Gastrocnemius medialis (tissue), 4 donors: ENCODE results near the gene ATXN7L1. TPM values are rescaled to one million over a fixed set of nuclear protein-coding genes. Genes with fewer than 3 reads are reported as not detected.
"Not testable (repeated sequence)": the region's sequence is repeated elsewhere in the genome, so short reads cannot be mapped to it uniquely, and the experiment has no call there.

ENCODE experiments used
- ATAC-seq, 2 donors: fragments of 150-250 bp; one replicate each; pipeline ENCODE4 v1.9.1; 2016
- DNase-seq, 2 donors: peaks; one replicate each; pipeline ENCODE4 v3.0.0-alpha.2; 2019
- H3K27ac ChIP-seq, 4 donors: fragments of 200-600 bp; sonication (generic); 1 replicate in 1 of 4; 2 replicates in 3 of 4; pipeline ENCODE4 v1.5.1; 2016 to 2018; ENCODE audit warnings: mild to moderate bottlenecking in 2 of 4, moderate library complexity in 1 of 4
- H3K27me3 ChIP-seq, 3 donors: fragments of 200-600 bp; sonication (generic) in 2 of 3; 1 replicate in 1 of 3; 2 replicates in 2 of 3; pipeline versions ENCODE4 v1.5.1 to v1.6.0; 2016 to 2019; ENCODE audit warnings: mild to moderate bottlenecking in 1 of 3, moderate library complexity in 1 of 3
- H3K36me3 ChIP-seq, 2 donors: fragments of 200-600 bp; sonication (generic) in 1 of 2; one replicate each; pipeline ENCODE4 v1.5.1; 2017 to 2018
- H3K4me1 ChIP-seq, 2 donors: fragments of 200-600 bp; sonication (generic) in 1 of 2; one replicate each; pipeline ENCODE4 v1.5.1; 2016 to 2017; ENCODE audit warnings: mild to moderate bottlenecking in 2 of 2
- H3K4me3 ChIP-seq, 4 donors: fragments of 200-600 bp; sonication (generic) in 3 of 4; 1 replicate in 1 of 4; 2 replicates in 3 of 4; pipeline ENCODE4 v1.5.1; 2016 to 2019; ENCODE audit warnings: mild to moderate bottlenecking in 2 of 4
- H3K9me3 ChIP-seq, 3 donors: fragments of 200-600 bp; sonication (generic) in 2 of 3; 1 replicate in 1 of 3; 2 replicates in 2 of 3; pipeline ENCODE4 v1.5.1; 2016 to 2019
- CTCF ChIP-seq, 5 experiments: fragments of 450-650 bp in 3 of 5; fragments of 200-600 bp in 2 of 5; sonication (generic) in 2 of 5; IDR thresholded peaks in 4 of 5; conservative IDR thresholded peaks in 1 of 5; 1 replicate in 4 of 5; 2 replicates in 1 of 5; pipeline ENCODE4 v1.5.1; 2016 to 2019; ENCODE audit warnings: antibody characterized with exemption in 5 of 5, mild to moderate bottlenecking in 3 of 5, moderate library complexity in 3 of 5
- POLR2A ChIP-seq, 2 donors: fragments of 450-650 bp; IDR thresholded peaks; one replicate each; pipeline ENCODE4 v1.6.1; 2017; ENCODE audit warnings: antibody characterized with exemption in 2 of 2, mild to moderate bottlenecking in 2 of 2, moderate library complexity in 2 of 2
- in situ Hi-C, 4 donors: fragments of 200-750 bp; cut with MboI; loops; one replicate each; pipeline versions ENCODE4 v1.15.0 to v1.8.0; 2017; ENCODE audit warnings: low sequenced_read_pairs in 4 of 4
- intact Hi-C: fragments of 100-400 bp; cut with DNase I; formaldehyde crosslinking; loops from one replicate; pipeline ENCODE4 v1.15.1; 2023; ENCODE audit warnings: low total_unique reads
- total RNA-seq, 4 donors: library from RNA; depleted of rRNA; stranded (reverse); fragments of >200 nt; gene quantifications; one replicate each; pipeline versions ENCODE4 v1.1.0 to v1.2.3, GENCODE V29; 2016

The ATXN7L1 gene
- total RNA-seq, 4 donors from 2014 or later: 1.6 to 6.6 (median 4.8) TPM

GRCh38 chr7:105890290-105890997 is 14.0 kb upstream of the ATXN7L1 start:
- Histone ChIP-seq H3K36me3 (no peaks in the 10 kb centered on the region), H3K9me3 (no peaks in the 10 kb centered on the region), H3K27ac (no peak overlapping the region), H3K4me3 (no peak overlapping the region), H3K27me3 (no peaks in the 10 kb centered on the region), H3K4me1 (no peaks in the 10 kb centered on the region)
- no peak for DNase-seq
- in situ Hi-C loops (loop anchor here in 2 of 4 donors (25.0 kb wide), 2 partner anchors 122 to 272 kb away; no protein-coding TSS in a partner anchor), intact Hi-C loops (no loop called here)
- no peak for ATAC-seq
- TF ChIP-seq POLR2A (IDR thresholded peaks at IDR 0.05) (no peak), CTCF (IDR thresholded peaks at IDR 0.05 in 4 of 5, conservative IDR thresholded peaks at IDR 0.05 in 1 of 5) (no peak)

- intact Hi-C loops: no loop called here
- Histone ChIP-seq H3K27me3 (no peaks in the 10 kb centered on the region), H3K4me1 (no peaks in the 10 kb centered on the region), H3K9me3 (no peaks in the 10 kb centered on the region), H3K36me3 (no peaks in the 10 kb centered on the region), H3K27ac (no peak overlapping the region), H3K4me3 (no peak overlapping the region)
- DNase-seq (peak in 1 of 2 donors; percentile 24), ATAC-seq (peak in 1 of 2 donors; percentile 90)
- TF ChIP-seq CTCF (IDR thresholded peaks at IDR 0.05 in 4 of 5, conservative IDR thresholded peaks at IDR 0.05 in 1 of 5): no peak
- TF ChIP-seq POLR2A (IDR thresholded peaks at IDR 0.05): no peak
- in situ Hi-C loops: loop anchor here in 2 of 4 donors (25.0 kb wide), 2 partner anchors 125 to 275 kb away; no protein-coding TSS in a partner anchor
Observed at GRCh38 chr7:105887569-105888189, 11.3 kb upstream of the ATXN7L1 start.

GRCh38 chr7:105886776-105887175 is 10.4 kb upstream of the ATXN7L1 start:
- no peaks in the 10 kb centered on the region for H3K36me3 ChIP-seq
- intact Hi-C loops (no loop called here), in situ Hi-C loops (loop anchor here in 2 of 4 donors (25.0 kb wide), 2 partner anchors 126 to 276 kb away; no protein-coding TSS in a partner anchor)
- TF ChIP-seq CTCF (IDR thresholded peaks at IDR 0.05 in 4 of 5, conservative IDR thresholded peaks at IDR 0.05 in 1 of 5) (no peak), POLR2A (IDR thresholded peaks at IDR 0.05) (no peak)
- no peaks in the 10 kb centered on the region for H3K27me3 ChIP-seq
- H3K9me3 ChIP-seq: no peaks in the 10 kb centered on the region
- DNase-seq: no peak
- H3K4me1 ChIP-seq: no peaks in the 10 kb centered on the region
- H3K4me3 ChIP-seq: no peak overlapping the region
- ATAC-seq: no peak
- no peak overlapping the region for H3K27ac ChIP-seq

GRCh38 chr7:105885387-105886111 is 9.2 kb upstream of the ATXN7L1 start:
- H3K36me3 ChIP-seq: no peaks in the 10 kb centered on the region
- no peak overlapping the region for H3K4me3 ChIP-seq
- H3K27me3 ChIP-seq: no peaks in the 10 kb centered on the region
- in situ Hi-C loops: loop anchor here in 2 of 4 donors (25.0 kb wide), 2 partner anchors 127 to 277 kb away; no protein-coding TSS in a partner anchor
- intact Hi-C loops: no loop called here
- no peaks in the 10 kb centered on the region for H3K9me3 ChIP-seq
- TF ChIP-seq POLR2A (IDR thresholded peaks at IDR 0.05): no peak
- no peak for TF ChIP-seq CTCF (IDR thresholded peaks at IDR 0.05 in 4 of 5, conservative IDR thresholded peaks at IDR 0.05 in 1 of 5)
- no peak for DNase-seq
- no peak overlapping the region for H3K27ac ChIP-seq
- no peaks in the 10 kb centered on the region for H3K4me1 ChIP-seq
- ATAC-seq: no peak

- in situ Hi-C loops: loop anchor here in 2 of 4 donors (25.0 kb wide), 2 partner anchors 129 to 279 kb away; no protein-coding TSS in a partner anchor
Observed at GRCh38 chr7:105883179-105883578, 6.8 kb upstream of the ATXN7L1 start.

More at GRCh38 chr7:105883179-105883578, 6.8 kb upstream of the ATXN7L1 start:
- H3K27ac ChIP-seq, H3K4me1 ChIP-seq, H3K27me3 ChIP-seq, H3K36me3 ChIP-seq, DNase-seq, intact Hi-C loops, H3K4me3 ChIP-seq, ATAC-seq, H3K9me3 ChIP-seq: not testable (repeated sequence)
